DOHH2 (cell line): ENCODE data around the gene MUC2.

Experiments used
- H3F3A ChIP-seq: fragments of 200-600 bp; sonication (generic), shearing (Covaris generic); 2 replicates; pipeline ENCODE4 v1.6.0; 2016; ENCODE audit warnings: antibody characterized with exemption, mild to moderate bottlenecking; ENCODE audit not compliant: control insufficient read depth, insufficient read depth
- H3K27ac ChIP-seq: fragments of 200-600 bp; sonication (generic); 2 replicates; pipeline ENCODE4 v1.5.1; 2014; ENCODE audit warnings: low read depth, mild to moderate bottlenecking, low read length, moderate library complexity
- H3K27me3 ChIP-seq: fragments of 200-600 bp; sonication (generic); 2 replicates; pipeline ENCODE4 v1.6.1; 2014; ENCODE audit warnings: mild to moderate bottlenecking, low read length, mixed read lengths; ENCODE audit not compliant: control insufficient read depth
- H3K36me3 ChIP-seq: fragments of 200-600 bp; sonication (generic); 2 replicates; pipeline ENCODE4 v1.6.1; 2014; ENCODE audit warnings: mild to moderate bottlenecking, low read length, moderate library complexity, mixed read lengths; ENCODE audit not compliant: control insufficient read depth
- H3K4me1 ChIP-seq: fragments of 200-600 bp; sonication (generic); 2 replicates; pipeline ENCODE4 v1.6.1; 2014; ENCODE audit warnings: mild to moderate bottlenecking, low read length, mixed read lengths; ENCODE audit not compliant: control insufficient read depth
- H3K4me2 ChIP-seq: fragments of 200-600 bp; sonication (generic); 2 replicates; pipeline ENCODE4 v1.6.0; 2014; ENCODE audit warnings: mild to moderate bottlenecking, low read length, moderate library complexity
- H3K4me3 ChIP-seq: fragments of 200-600 bp; sonication (generic); 2 replicates; pipeline ENCODE4 v1.5.1; 2014; ENCODE audit warnings: mild to moderate bottlenecking, low read length, mixed read lengths
- H3K79me2 ChIP-seq: fragments of 200-600 bp; sonication (generic); 2 replicates; pipeline ENCODE4 v1.6.1; 2014; ENCODE audit warnings: mild to moderate bottlenecking, low read length, mixed read lengths; ENCODE audit not compliant: control insufficient read depth
- H3K9me2 ChIP-seq: fragments of 200-600 bp; sonication (generic); replicated peaks from 2 replicates; pipeline ENCODE4 v1.6.1; 2014; ENCODE audit warnings: mild to moderate bottlenecking, low read length, mixed read lengths; ENCODE audit not compliant: control insufficient read depth
- H3K9me3 ChIP-seq: fragments of 200-600 bp; sonication (generic); 2 replicates; pipeline ENCODE4 v1.6.1; 2014; ENCODE audit warnings: antibody characterized with exemption, low read length, mixed read lengths; ENCODE audit not compliant: control insufficient read depth, insufficient read depth
- H4K20me1 ChIP-seq: fragments of 200-600 bp; sonication (generic); 2 replicates; pipeline ENCODE4 v1.6.0; 2014; ENCODE audit warnings: low read depth, mild to moderate bottlenecking, antibody characterized with exemption, low read length, moderate library complexity; ENCODE audit not compliant: control insufficient read depth, insufficient read depth
- EZH2phosphoT487 ChIP-seq: fragments of 200-600 bp; sonication (generic); IDR thresholded peaks from 2 replicates; pipeline ENCODE4 v1.6.1; 2017; ENCODE audit warnings: borderline replicate concordance, mild to moderate bottlenecking, antibody characterized with exemption, low read length, moderate library complexity, mixed read lengths
- TF ChIP-seq, protein P1 (sequence below): fragments of 200-600 bp; sonication (generic); IDR thresholded peaks from one replicate; pipeline ENCODE4 v1.5.1; 2014; ENCODE audit warnings: antibody characterized with exemption, mild to moderate bottlenecking, low read depth, low read length; ENCODE audit not compliant: poor library complexity, severe bottlenecking

MUC2 gene

GRCh38 chr11:1077033-1077416 is 2.4 kb downstream of the MUC2 start:
- H3K4me2 ChIP-seq: no peak overlapping the region
- no peaks in the 10 kb centered on the region for H3K36me3 ChIP-seq
- H3K9me3 ChIP-seq: peaks cover 9% of the 10 kb centered on the region; the same call in 1 of the 2 replicates
- no peak for TF ChIP-seq EZH2phosphoT487
- TF ChIP-seq, protein P1, sequence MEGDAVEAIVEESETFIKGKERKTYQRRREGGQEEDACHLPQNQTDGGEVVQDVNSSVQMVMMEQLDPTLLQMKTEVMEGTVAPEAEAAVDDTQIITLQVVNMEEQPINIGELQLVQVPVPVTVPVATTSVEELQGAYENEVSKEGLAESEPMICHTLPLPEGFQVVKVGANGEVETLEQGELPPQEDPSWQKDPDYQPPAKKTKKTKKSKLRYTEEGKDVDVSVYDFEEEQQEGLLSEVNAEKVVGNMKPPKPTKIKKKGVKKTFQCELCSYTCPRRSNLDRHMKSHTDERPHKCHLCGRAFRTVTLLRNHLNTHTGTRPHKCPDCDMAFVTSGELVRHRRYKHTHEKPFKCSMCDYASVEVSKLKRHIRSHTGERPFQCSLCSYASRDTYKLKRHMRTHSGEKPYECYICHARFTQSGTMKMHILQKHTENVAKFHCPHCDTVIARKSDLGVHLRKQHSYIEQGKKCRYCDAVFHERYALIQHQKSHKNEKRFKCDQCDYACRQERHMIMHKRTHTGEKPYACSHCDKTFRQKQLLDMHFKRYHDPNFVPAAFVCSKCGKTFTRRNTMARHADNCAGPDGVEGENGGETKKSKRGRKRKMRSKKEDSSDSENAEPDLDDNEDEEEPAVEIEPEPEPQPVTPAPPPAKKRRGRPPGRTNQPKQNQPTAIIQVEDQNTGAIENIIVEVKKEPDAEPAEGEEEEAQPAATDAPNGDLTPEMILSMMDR: no peak
- no peak overlapping the region for H3K4me3 ChIP-seq
- H3K27ac ChIP-seq: no peak overlapping the region
- H3F3A ChIP-seq: no peaks in the 10 kb centered on the region
- H3K9me2 ChIP-seq: no peaks in the 10 kb centered on the region
- no peaks in the 10 kb centered on the region for H3K27me3 ChIP-seq
- H3K79me2 ChIP-seq: no peaks in the 10 kb centered on the region
- no peaks in the 10 kb centered on the region for H3K4me1 ChIP-seq
- no peaks in the 10 kb centered on the region for H4K20me1 ChIP-seq

DNA sequence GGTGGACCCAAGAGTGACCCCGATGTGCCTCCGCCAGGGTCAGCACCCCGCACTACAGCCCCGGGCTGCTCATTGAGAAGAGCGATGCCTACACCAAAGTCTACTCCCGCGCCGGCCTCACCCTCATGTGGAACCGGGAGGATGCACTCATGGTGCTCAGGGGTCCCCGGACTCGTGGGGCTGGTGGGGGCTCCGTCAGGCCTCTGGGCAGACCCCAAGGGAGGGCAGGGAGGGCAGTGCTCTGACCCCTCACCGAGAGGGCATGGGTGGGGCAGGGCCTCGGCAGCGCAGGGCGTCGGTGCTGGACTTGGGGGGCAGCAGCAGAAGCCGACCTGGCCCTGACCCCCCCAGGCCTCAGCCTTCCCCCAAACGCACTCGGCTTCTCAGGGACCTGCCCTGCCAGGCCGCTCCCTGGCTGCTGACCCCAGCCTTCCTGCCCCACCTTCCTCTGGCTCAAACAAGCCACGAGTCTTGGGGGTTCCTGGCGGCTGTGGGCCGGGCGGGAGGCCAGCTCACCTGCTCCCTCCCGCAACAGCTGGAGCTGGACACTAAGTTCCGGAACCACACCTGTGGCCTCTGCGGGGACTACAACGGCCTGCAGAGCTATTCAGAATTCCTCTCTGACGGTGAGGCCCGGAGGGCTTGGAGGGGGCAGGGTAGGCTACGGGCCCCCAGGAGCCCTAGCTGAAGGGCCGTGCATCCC is 2.9 kb downstream of the MUC2 start:
- Histone ChIP-seq H3K4me3 (no peak overlapping the region), H3F3A (no peaks in the 10 kb centered on the region), H4K20me1 (no peaks in the 10 kb centered on the region), H3K27ac (no peak overlapping the region), H3K36me3 (no peaks in the 10 kb centered on the region), H3K27me3 (no peaks in the 10 kb centered on the region), H3K4me1 (no peaks in the 10 kb centered on the region), H3K9me2 (no peaks in the 10 kb centered on the region), H3K4me2 (no peak overlapping the region), H3K79me2 (no peaks in the 10 kb centered on the region), H3K9me3 (peaks cover 9% of the 10 kb centered on the region; the same call in 1 of the 2 replicates)
- no peak for TF ChIP-seq EZH2phosphoT487
- TF ChIP-seq, protein P1: no peak

DNA sequence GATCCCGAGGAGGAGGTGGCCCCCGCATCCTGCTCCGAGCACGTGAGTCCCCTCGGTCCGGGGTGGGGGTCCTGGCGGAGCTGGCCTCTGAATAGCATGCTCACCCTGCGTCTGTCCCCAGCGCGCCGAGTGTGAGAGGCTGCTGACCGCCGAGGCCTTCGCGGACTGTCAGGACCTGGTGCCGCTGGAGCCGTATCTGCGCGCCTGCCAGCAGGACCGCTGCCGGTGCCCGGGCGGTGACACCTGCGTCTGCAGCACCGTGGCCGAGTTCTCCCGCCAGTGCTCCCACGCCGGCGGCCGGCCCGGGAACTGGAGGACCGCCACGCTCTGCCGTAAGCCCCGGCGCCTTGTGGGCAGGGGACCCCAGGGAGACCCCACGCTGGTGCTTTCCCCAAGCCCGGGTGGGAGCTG is 3.5 kb downstream of the MUC2 start:
- Histone ChIP-seq H3K27ac (no peak overlapping the region), H3K79me2 (no peaks in the 10 kb centered on the region), H3K9me2 (no peaks in the 10 kb centered on the region), H3K4me1 (no peaks in the 10 kb centered on the region), H3K4me3 (no peak overlapping the region), H3K36me3 (no peaks in the 10 kb centered on the region), H3K4me2 (no peak overlapping the region), H3K27me3 (no peaks in the 10 kb centered on the region), H3F3A (no peaks in the 10 kb centered on the region), H4K20me1 (no peaks in the 10 kb centered on the region), H3K9me3 (peaks cover 9% of the 10 kb centered on the region; the same call in 1 of the 2 replicates)
- TF ChIP-seq, protein P1: no peak
- no peak for TF ChIP-seq EZH2phosphoT487
